Testis (tissue), 3 donors: ENCODE measurements around the gene NELFA. TPM values are rescaled to one million over a fixed set of nuclear protein-coding genes. Genes with fewer than 3 reads are reported as not detected.

Experiments used
- DNase-seq: peaks from one replicate; pipeline ENCODE4 v3.0.0-alpha.2; 2019
- H3K27ac ChIP-seq, 2 donors: fragments of 200-600 bp; sonication (generic); one replicate each; pipeline ENCODE4 v1.5.1; 2019
- H3K27me3 ChIP-seq: fragments of 200-600 bp; sonication (generic); one replicate; pipeline ENCODE4 v1.5.1; 2019
- H3K36me3 ChIP-seq: fragments of 200-600 bp; sonication (generic); one replicate; pipeline ENCODE4 v1.5.1; 2017; ENCODE audit warnings: low read depth; ENCODE audit errors: missing control alignments
- H3K4me1 ChIP-seq: fragments of 200-600 bp; sonication (generic); one replicate; pipeline ENCODE4 v1.5.1; 2019
- H3K4me3 ChIP-seq, 2 donors: fragments of 200-600 bp; sonication (generic); one replicate each; pipeline ENCODE4 v1.5.1; 2017 to 2019
- H3K9me3 ChIP-seq: fragments of 200-600 bp; sonication (generic); one replicate; pipeline ENCODE4 v1.5.1; 2017
- CTCF ChIP-seq, 3 experiments: fragments of 450-650 bp in 2 of 3; fragments of 200-600 bp in 1 of 3; sonication (generic) in 1 of 3; IDR thresholded peaks; one replicate each; pipeline ENCODE4 v1.5.1; 2016 to 2019; ENCODE audit warnings: antibody characterized with exemption in 3 of 3, mild to moderate bottlenecking in 2 of 3, moderate library complexity in 1 of 3
- POLR2A ChIP-seq: fragments of 450-650 bp; IDR thresholded peaks from one replicate; pipeline ENCODE4 v1.6.1; 2017; ENCODE audit warnings: antibody characterized with exemption, mild to moderate bottlenecking, moderate library complexity
- WGBS, 2 donors: methylation state at CpG; one replicate each; pipeline ENCODE4 v1.1.5; 2018; 5-methylcytosine and 5-hydroxymethylcytosine counted together
- intact Hi-C: fragments of 100-400 bp; cut with DNase I; formaldehyde crosslinking; loops from one replicate; pipeline ENCODE4 v1.15.1; 2023; ENCODE audit warnings: low total_unique reads
- polyA plus RNA-seq: library from polyadenylated mRNA; stranded (reverse); fragments of 350-450 nt; fragmentation: Illumina TruSeq; extraction: RNeasy Lipid Tissue Mini Kit (QIAGEN cat#74804); gene quantifications from one replicate; pipeline ENCODE4 v1.2.3, GENCODE V29; 2014; ENCODE audit warnings: low read depth, low replicate concordance; ENCODE audit not compliant: insufficient read depth
- total RNA-seq, 2 donors: library from RNA; depleted of rRNA; stranded (reverse); fragments of >200 nt; gene quantifications; one replicate each; pipeline ENCODE4 v1.2.3, GENCODE V29; 2016

The NELFA gene
- total and polyA plus RNA-seq, 3 donors from 2014 or later: 61.0 to 77.9 (median 72.5) TPM

DNA sequence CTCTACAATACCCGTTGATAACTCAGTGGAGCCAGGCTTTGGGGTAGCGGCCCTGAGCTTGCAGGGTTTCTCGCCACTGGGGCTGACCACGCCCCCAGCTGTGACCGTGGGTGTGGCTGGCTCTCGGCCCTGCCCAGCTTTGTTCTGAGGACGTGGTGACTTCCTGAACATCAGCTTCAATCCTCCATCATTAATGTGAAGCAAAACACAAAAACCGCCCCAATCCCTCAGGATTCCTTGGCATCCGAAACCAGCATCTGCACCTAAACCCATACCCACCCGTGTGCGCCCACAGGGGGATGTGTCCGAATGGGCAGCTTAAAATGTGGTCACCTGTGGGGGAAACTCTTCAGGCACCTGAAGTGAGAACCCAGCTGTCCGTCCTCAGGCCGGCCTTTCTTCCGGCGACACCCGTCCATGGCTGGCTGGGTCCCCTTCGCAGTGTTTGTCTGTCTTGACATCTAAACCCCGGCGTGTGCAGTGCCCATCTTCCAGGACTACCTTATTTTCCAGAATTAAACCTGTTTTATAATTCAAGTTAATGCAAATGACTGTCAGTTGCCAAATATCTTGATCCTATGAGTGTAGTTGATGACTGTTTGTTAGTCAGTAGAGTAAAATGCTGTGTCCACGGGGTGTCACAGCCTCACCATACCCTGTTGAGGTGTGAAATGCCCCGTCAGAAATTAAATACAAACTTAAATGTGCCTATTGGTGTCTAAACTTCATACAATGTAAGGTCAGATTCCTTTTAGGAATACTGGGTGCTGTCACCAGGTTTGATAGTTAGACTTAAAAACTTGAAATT lies 27.3 kb downstream of the NELFA start:
- no peaks in the 10 kb centered on the region for H3K9me3 ChIP-seq
- H3K27me3 ChIP-seq: no peaks in the 10 kb centered on the region
- TF ChIP-seq POLR2A: no peak
- no peak overlapping the region for H3K4me3 ChIP-seq
- intact Hi-C loops: no loop called here
- no peaks in the 10 kb centered on the region for H3K36me3 ChIP-seq
- no peak overlapping the region for H3K27ac ChIP-seq
- WGBS, 2 donors: 82 to 83% methylated on average over 22 of the region's 22 CpGs
- no peak for DNase-seq
- peaks cover 7% of the 10 kb centered on the region for H3K4me1 ChIP-seq

DNA sequence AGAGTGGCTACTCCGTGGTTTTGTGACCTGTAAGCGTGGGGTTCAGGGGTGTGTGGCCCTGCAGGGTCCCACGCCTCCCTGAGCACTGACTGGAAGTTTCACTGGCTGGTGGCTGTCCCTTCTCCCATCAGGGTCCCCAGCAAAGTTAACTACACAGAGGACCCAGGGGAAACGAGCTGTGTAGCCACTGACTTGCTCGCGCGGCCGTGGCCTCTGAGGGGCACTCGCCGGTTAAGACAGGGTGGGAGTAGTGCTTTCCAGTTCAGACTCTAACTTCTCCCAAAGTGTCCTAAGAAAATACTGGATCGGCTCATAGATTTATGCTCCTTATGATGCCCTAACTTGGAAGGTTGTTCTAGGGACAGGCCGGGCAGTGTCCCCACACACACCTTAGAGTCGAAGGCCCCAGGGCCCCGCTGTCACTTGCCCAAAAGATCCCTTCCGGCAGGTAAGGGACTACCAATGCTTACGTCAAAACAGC lies 28.2 kb downstream of the NELFA start:
- intact Hi-C loops: no loop called here
- TF ChIP-seq POLR2A (no peak), CTCF (IDR thresholded peaks at IDR 0.05) (no peak)
- no peaks in the 10 kb centered on the region for H3K36me3 ChIP-seq
- peaks cover 7% of the 10 kb centered on the region for H3K4me1 ChIP-seq
- H3K4me3 ChIP-seq: no peak overlapping the region
- WGBS, 2 donors: 90 to 91% methylated on average over 14 to 16 of the region's 16 CpGs
- DNase-seq: no peak
- H3K9me3 ChIP-seq: no peaks in the 10 kb centered on the region
- no peaks in the 10 kb centered on the region for H3K27me3 ChIP-seq
- no peak overlapping the region for H3K27ac ChIP-seq

- Histone ChIP-seq H3K27me3 (no peaks in the 10 kb centered on the region), H3K9me3 (no peaks in the 10 kb centered on the region), H3K4me1 (peaks cover 6% of the 10 kb centered on the region), H3K27ac (no peak overlapping the region), H3K36me3 (no peaks in the 10 kb centered on the region), H3K4me3 (peak overlapping the region; percentile 18 to 21)
- 51 to 68% methylated on average over 21 to 22 of the region's 22 CpGs for WGBS, 2 donors
- TF ChIP-seq CTCF (IDR thresholded peaks at IDR 0.05) (no peak), POLR2A (no peak)
- no peak for DNase-seq
- intact Hi-C loops: no loop called here
Measured at GRCh38 chr4:1979477-1980196, 29.1 kb downstream of the NELFA start.

DNA sequence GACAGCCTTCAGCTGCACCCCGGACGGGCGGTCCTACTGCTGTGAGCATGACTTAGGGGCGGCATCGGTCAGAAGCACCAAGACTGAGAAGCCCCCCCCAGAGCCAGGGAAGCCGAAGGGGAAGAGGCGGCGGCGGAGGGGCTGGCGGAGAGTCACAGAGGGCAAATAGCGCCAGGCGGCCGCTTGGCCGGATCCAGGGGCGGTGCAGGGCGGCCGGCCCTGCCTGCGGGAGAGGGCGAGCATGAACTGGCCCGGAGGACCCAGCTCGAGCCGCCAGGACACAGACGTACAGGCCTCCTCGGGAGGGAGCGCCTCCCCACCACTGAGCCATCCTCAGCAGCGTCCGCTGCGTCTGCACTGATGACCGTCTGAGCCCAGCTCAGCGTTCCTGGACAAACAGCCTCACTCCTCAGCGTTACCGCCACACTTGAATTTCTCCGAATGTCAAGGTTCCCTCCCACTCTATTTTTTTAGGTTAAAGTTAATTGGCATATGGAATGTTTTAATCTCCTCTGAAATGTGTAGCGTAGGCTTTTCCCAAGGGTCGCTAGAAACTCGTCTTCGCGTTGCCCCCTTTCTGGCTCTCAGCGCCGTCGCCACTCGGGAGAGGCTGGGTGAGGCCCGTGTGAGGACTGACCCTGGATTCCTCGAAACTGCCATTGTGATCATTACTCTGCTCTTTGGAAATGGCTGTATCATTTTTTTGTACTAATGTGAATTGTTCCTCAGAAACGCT lies 29.9 kb downstream of the NELFA start:
- H3K4me1 ChIP-seq: no peaks in the 10 kb centered on the region
- no peaks in the 10 kb centered on the region for H3K27me3 ChIP-seq
- H3K36me3 ChIP-seq: no peaks in the 10 kb centered on the region
- no peak for TF ChIP-seq CTCF (IDR thresholded peaks at IDR 0.05)
- TF ChIP-seq POLR2A: no peak
- peak overlapping the region; percentile 18 to 21 for H3K4me3 ChIP-seq
- H3K9me3 ChIP-seq: no peaks in the 10 kb centered on the region
- intact Hi-C loops: no loop called here
- no peak overlapping the region for H3K27ac ChIP-seq
- DNase-seq: no peak
- WGBS, 2 donors: 69 to 74% methylated on average over 39 to 44 of the region's 45 CpGs

DNA sequence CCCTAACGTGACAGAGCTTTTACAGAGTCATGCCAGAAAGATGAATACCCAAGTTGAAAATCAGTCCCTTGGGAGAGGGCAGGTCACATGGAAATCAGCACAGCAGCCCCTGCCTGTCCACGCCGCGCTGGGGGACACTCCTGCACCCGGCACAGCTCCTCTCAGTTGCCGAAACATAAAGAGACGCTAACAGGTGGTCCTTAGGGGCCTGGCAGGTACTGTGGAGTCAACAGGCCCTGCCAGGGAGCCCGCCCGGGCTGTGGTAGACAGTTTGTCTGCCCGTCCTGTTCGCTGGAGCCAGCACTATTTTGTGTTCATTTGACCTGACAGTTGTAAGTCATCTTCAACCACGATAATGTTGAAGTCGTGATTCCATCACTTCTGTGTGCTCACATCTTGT lies 30.5 kb downstream of the NELFA start:
- 61 to 77% methylated on average over 13 of the region's 13 CpGs for WGBS, 2 donors
- H3K36me3 ChIP-seq: no peaks in the 10 kb centered on the region
- intact Hi-C loops: no loop called here
- no peak for DNase-seq
- no peaks in the 10 kb centered on the region for H3K27me3 ChIP-seq
- TF ChIP-seq CTCF (IDR thresholded peaks at IDR 0.05) (no peak), POLR2A (no peak)
- no peaks in the 10 kb centered on the region for H3K9me3 ChIP-seq
- H3K4me3 ChIP-seq: peak overlapping the region in 1 of 2 donors; percentile 18
- no peak overlapping the region for H3K27ac ChIP-seq
- no peaks in the 10 kb centered on the region for H3K4me1 ChIP-seq
